ENCODE measurements around the gene SNTG2.

SNTG2 gene

DNA sequence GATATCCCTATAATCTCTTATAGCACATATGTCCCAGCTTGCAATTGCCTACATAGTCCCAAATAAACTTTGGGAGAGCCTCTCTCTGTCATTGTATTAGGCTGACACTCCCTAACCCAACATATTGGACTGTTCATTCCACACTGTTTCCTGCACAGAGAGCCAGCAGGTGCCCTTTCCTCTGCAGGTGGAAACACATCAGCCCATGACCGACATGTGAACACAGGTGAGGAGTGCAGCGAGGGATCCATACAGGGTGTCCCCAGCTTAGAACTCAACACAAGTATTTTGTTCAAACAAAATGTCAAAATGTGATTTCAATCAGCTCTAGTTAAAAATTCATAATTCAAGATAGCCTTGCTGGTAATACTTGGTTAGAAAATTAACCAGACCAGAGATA, 412.7 kb downstream of the SNTG2 start:
- TF ChIP-seq FOXP2 (optimal IDR thresholded peaks at IDR 0.05; ENCODE audit: control extremely low read depth, extremely low read length, insufficient read depth) (no peak), POLR2AphosphoS5 (IDR thresholded peaks at IDR 0.05; ENCODE audit: borderline replicate concordance, low read depth, low read length) (no peak), EZH2 (IDR thresholded peaks at IDR 0.05) (no peak)
- DNase-seq (ENCODE audit: low read depth, low spot score), result no peak
- Histone ChIP-seq H3K9ac (ENCODE audit: insufficient read length) (no peak overlapping the region), H3K36me3 (ENCODE audit: insufficient read depth, low read length) (no peaks in the 10 kb centered on the region), H3K27ac (no peak overlapping the region), H3K4me3 (no peak overlapping the region), H3K9me3 (ENCODE audit: low read depth, low read length) (no peaks in the 10 kb centered on the region)

DNA sequence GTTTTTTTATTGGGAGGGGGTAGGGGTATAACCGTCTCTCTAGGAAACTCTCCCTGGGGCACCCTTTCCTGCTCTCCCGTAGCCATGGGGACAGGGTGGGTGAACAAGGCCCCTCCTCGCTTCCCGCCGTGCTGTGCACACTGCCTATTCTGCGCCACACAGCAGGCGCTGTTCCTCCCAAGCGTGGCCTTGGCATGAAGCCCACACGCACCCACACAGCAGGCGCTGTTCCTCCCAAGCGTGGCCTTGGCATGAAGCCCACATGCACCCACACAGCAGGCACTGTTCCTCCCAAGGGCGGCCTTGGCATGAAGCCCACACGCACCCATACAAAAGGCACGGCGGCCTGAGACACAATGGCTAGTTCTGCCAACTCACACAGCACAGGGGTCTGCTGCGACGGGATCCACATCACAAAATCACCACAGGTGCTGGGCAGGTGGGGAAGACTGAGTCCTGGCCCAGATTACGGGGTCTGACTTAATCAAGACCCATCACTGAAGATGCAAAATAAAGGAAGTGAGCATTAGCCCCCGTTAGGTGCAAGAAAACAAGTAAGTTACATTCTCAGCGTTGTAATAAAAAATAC, 416.0 kb downstream of the SNTG2 start:
- peak overlapping the region; percentile 68 for H3K4me3 ChIP-seq
- peak; percentile 26 for DNase-seq (ENCODE audit: low read depth, low spot score)
- no peaks in the 10 kb centered on the region for H3K36me3 ChIP-seq (ENCODE audit: insufficient read depth, low read length)
- H3K9me3 ChIP-seq (ENCODE audit: low read depth, low read length), result no peaks in the 10 kb centered on the region
- H3K27ac ChIP-seq, result no peak overlapping the region
- TF ChIP-seq FOXP2 (optimal IDR thresholded peaks at IDR 0.05; ENCODE audit: control extremely low read depth, extremely low read length, insufficient read depth) (no peak), POLR2AphosphoS5 (IDR thresholded peaks at IDR 0.05; ENCODE audit: borderline replicate concordance, low read depth, low read length) (peak; percentile 47; the same call in 1 of the 2 replicates), EZH2 (IDR thresholded peaks at IDR 0.05) (no peak)
- no peak overlapping the region for H3K9ac ChIP-seq (ENCODE audit: insufficient read length)

DNA sequence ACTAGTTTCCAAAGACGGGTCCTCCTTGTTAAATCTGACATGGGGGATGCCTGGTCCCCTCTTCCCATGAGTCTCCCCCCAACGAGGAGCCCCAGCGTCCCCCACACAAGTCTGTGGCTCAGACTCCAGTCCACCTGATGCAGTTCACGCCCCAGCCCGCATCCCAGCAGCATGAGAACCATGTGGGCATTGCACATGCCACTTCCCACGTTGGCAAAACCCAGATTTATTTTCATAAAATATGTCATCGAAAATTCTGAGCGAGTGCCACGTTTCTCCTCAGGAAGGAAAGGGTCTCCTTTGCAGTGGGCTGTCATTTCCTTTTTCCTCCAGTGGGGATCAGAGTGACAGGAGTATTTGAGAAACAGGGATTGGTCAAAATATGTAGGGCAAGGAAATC, 417.0 kb downstream of the SNTG2 start:
- Histone ChIP-seq H3K27ac (no peak overlapping the region), H3K36me3 (ENCODE audit: insufficient read depth, low read length) (no peaks in the 10 kb centered on the region), H3K9me3 (ENCODE audit: low read depth, low read length) (no peaks in the 10 kb centered on the region), H3K4me3 (no peak overlapping the region), H3K9ac (ENCODE audit: insufficient read length) (no peak overlapping the region)
- no peak for DNase-seq (ENCODE audit: low read depth, low spot score)
- TF ChIP-seq FOXP2 (optimal IDR thresholded peaks at IDR 0.05; ENCODE audit: control extremely low read depth, extremely low read length, insufficient read depth) (no peak), EZH2 (IDR thresholded peaks at IDR 0.05) (no peak), POLR2AphosphoS5 (IDR thresholded peaks at IDR 0.05; ENCODE audit: borderline replicate concordance, low read depth, low read length) (no peak)

DNA sequence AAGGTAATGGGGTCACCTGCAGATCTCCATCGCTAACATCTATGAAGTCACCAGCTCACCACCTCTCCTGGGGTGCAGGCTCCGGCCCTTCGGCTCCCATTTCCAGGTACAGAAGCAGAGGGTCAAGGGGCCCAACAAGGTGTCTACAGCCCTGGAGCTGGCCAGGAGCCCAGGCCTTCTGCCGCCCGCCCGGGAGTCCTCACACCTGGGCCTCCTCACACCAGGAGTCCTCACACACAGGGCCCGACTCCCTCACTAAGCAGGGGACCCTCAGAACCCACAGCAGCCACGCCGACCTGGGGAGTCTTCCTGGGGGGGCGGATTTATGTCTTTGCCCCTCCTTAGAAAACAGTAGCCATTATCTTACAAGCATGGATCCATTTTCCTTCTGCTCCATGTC, 419.3 kb downstream of the SNTG2 start:
- no peak for TF ChIP-seq POLR2AphosphoS5 (IDR thresholded peaks at IDR 0.05; ENCODE audit: borderline replicate concordance, low read depth, low read length)
- Histone ChIP-seq H3K9ac (ENCODE audit: insufficient read length) (no peak overlapping the region), H3K27ac (no peak overlapping the region), H3K4me3 (no peak overlapping the region), H3K9me3 (ENCODE audit: low read depth, low read length) (no peaks in the 10 kb centered on the region), H3K36me3 (ENCODE audit: insufficient read depth, low read length) (no peaks in the 10 kb centered on the region)
- DNase-seq (ENCODE audit: low read depth, low spot score), result no peak

DNA sequence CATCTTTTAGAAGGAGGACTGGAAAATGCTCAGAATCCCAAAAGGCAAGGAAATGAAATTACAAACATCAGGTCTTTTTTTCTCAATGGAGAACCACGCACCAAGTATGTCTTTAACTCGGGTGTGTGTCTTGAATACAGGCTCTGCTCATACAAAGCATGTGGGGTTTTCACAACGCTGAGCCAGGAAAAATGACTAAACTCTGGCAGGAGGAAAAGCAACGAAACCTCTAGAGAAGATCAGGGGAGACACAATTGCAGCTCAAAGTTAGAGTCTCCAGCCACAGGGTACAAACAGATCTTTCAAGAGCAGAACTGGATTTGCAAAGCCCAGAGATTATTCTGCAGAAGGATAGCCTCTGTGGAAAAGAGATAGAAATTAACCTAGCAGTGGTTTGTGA, 419.8 kb downstream of the SNTG2 start:
- no peak overlapping the region for H3K27ac ChIP-seq
- TF ChIP-seq POLR2AphosphoS5 (IDR thresholded peaks at IDR 0.05; ENCODE audit: borderline replicate concordance, low read depth, low read length), result no peak
- TF ChIP-seq EZH2 (IDR thresholded peaks at IDR 0.05), result no peak
- TF ChIP-seq FOXP2 (optimal IDR thresholded peaks at IDR 0.05; ENCODE audit: control extremely low read depth, extremely low read length, insufficient read depth), result no peak
- DNase-seq (ENCODE audit: low read depth, low spot score), result no peak

DNA sequence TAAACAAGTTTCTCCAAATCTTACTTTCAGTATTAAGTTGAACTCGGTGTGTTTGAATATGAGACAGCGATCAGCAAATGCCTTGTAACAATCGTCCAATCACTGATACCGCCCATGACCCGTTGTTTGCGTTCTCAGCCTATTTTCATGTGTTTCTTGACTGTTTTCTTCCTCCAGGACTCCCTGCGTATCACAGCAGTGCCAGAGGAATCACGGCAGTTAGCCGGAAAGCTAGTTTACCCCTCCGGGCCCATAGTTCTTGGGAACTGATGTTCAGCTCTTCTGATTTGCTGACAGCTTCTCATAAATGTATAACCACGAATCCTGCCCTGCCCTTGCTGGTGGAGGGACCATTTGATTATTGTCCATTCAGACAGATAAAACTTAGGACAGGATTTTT, 420.4 kb downstream of the SNTG2 start:
- DNase-seq (ENCODE audit: low read depth, low spot score), result no peak
- Histone ChIP-seq H3K27ac (no peak overlapping the region), H3K36me3 (ENCODE audit: insufficient read depth, low read length) (no peaks in the 10 kb centered on the region), H3K4me3 (no peak overlapping the region), H3K9ac (ENCODE audit: insufficient read length) (no peak overlapping the region), H3K9me3 (ENCODE audit: low read depth, low read length) (no peaks in the 10 kb centered on the region)
- TF ChIP-seq POLR2AphosphoS5 (IDR thresholded peaks at IDR 0.05; ENCODE audit: borderline replicate concordance, low read depth, low read length) (no peak), FOXP2 (optimal IDR thresholded peaks at IDR 0.05; ENCODE audit: control extremely low read depth, extremely low read length, insufficient read depth) (no peak), EZH2 (IDR thresholded peaks at IDR 0.05) (no peak)

More for the DNA sequence above, 419.8 kb downstream of the SNTG2 start:
- Histone ChIP-seq H3K4me3 (no peak overlapping the region), H3K9ac (ENCODE audit: insufficient read length) (no peak overlapping the region), H3K36me3 (ENCODE audit: insufficient read depth, low read length) (no peaks in the 10 kb centered on the region), H3K9me3 (ENCODE audit: low read depth, low read length) (no peaks in the 10 kb centered on the region)

DNA sequence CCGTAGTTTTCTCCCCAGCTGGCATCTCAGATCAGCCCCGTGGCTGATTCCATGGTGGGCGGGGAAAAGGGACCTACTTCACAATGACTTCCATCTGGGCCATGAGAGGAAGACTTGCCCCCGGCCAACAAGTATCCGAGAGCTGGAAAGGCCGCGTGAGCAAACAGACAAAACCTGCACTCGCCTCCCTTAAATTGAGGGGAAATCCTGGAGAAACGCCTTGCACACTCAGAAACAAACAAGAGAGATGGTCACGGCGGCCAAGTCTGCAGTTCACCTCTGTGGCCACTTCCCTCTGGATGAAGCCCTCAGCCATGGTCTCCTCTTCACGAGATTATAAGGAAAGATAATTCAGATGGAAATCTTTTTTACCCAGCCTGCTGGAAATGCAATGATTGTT, 423.2 kb downstream of the SNTG2 start:
- Histone ChIP-seq H3K4me3 (no peak overlapping the region), H3K36me3 (ENCODE audit: insufficient read depth, low read length) (no peaks in the 10 kb centered on the region), H3K27ac (no peak overlapping the region), H3K9ac (ENCODE audit: insufficient read length) (no peak overlapping the region), H3K9me3 (ENCODE audit: low read depth, low read length) (no peaks in the 10 kb centered on the region)
- DNase-seq (ENCODE audit: low read depth, low spot score), result no peak
- TF ChIP-seq FOXP2 (optimal IDR thresholded peaks at IDR 0.05; ENCODE audit: control extremely low read depth, extremely low read length, insufficient read depth), result no peak

DNA sequence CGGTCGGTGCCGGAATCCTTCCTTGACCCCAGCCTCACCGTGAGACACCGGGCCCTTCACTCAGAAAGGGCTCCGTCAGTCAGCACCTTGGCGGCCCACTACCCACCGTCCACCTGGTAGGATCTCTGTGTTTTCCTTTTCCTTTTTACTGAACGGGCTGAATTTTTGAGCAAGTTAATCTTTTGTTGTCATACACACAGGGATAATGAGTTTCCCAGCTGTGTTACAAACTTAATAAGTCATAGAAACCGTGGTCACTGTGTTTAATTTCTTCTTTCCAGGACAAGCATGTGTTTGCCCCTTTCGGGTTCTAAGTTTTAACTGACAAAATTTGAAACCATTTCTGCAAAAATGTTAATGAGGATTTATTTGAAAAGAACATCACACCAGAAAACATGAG, 423.6 kb downstream of the SNTG2 start:
- no peaks in the 10 kb centered on the region for H3K36me3 ChIP-seq (ENCODE audit: insufficient read depth, low read length)
- H3K27ac ChIP-seq, result no peak overlapping the region
- H3K4me3 ChIP-seq, result no peak overlapping the region
- no peak overlapping the region for H3K9ac ChIP-seq (ENCODE audit: insufficient read length)
- no peak for DNase-seq (ENCODE audit: low read depth, low spot score)
- H3K9me3 ChIP-seq (ENCODE audit: low read depth, low read length), result no peaks in the 10 kb centered on the region
- TF ChIP-seq FOXP2 (optimal IDR thresholded peaks at IDR 0.05; ENCODE audit: control extremely low read depth, extremely low read length, insufficient read depth) (no peak), POLR2AphosphoS5 (IDR thresholded peaks at IDR 0.05; ENCODE audit: borderline replicate concordance, low read depth, low read length) (no peak), EZH2 (IDR thresholded peaks at IDR 0.05) (no peak)

DNA sequence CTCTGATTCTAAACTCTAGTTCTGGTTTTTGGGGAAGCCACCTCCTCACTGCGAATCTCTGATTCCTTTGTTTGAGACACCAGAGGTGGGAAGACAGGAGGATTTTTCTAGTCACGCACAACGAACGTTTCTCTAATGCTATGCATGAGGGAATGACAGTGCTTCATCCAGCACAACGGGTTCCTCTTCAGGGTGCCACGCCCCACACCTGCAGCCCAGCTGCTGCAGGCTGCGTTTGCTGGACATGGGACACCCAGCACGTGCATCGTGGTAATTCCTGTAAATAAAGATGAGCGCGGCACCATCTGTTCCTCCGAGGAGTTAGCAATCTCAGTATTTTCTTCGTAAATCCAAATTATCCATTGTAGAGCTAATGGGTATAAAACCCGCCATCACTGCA, 425.1 kb downstream of the SNTG2 start:
- TF ChIP-seq POLR2AphosphoS5 (IDR thresholded peaks at IDR 0.05; ENCODE audit: borderline replicate concordance, low read depth, low read length) (no peak), EZH2 (IDR thresholded peaks at IDR 0.05) (no peak), FOXP2 (optimal IDR thresholded peaks at IDR 0.05; ENCODE audit: control extremely low read depth, extremely low read length, insufficient read depth) (no peak)
- Histone ChIP-seq H3K36me3 (ENCODE audit: insufficient read depth, low read length) (no peaks in the 10 kb centered on the region), H3K9me3 (ENCODE audit: low read depth, low read length) (no peaks in the 10 kb centered on the region), H3K27ac (no peak overlapping the region), H3K4me3 (no peak overlapping the region), H3K9ac (ENCODE audit: insufficient read length) (no peak overlapping the region)
- no peak for DNase-seq (ENCODE audit: low read depth, low spot score)
